Stimulated activated CD4-positive, alpha-beta T cell treated with anti-CD3 and anti-CD28 coated beads, Interleukin-12 subunit alpha, Interleukin-12 subunit beta, amount 100 ng/mL, for 24 hours (primary cell): Measurements from ENCODE around the gene SDK2.

Source experiments
- DNase-seq, 2 experiments: peaks; one replicate each; pipeline ENCODE4 v3.0.0-alpha.2; 2020; ENCODE audit warnings: low read depth in 2 of 2

The SDK2 gene

GRCh38 chr17:73506470-73507435 lies 137.5 kb downstream of the SDK2 start:
- no peak for DNase-seq

- no peak for DNase-seq
Observed at GRCh38 chr17:73503560-73503959, 140.7 kb downstream of the SDK2 start.

- DNase-seq, result no peak
Observed at GRCh38 chr17:73500414-73500999, 143.7 kb downstream of the SDK2 start.

GRCh38 chr17:73498886-73499554 lies 145.2 kb downstream of the SDK2 start:
- DNase-seq, result no peak

- no peak for DNase-seq
Observed at GRCh38 chr17:73498176-73498575, 146.1 kb downstream of the SDK2 start.

GRCh38 chr17:73497721-73498120 lies 146.5 kb downstream of the SDK2 start:
- DNase-seq, result no peak

GRCh38 chr17:73496232-73496631 lies 148.0 kb downstream of the SDK2 start:
- no peak for DNase-seq

GRCh38 chr17:73495641-73496040 lies 148.6 kb downstream of the SDK2 start:
- DNase-seq, result no peak

GRCh38 chr17:73494950-73495349 lies 149.3 kb downstream of the SDK2 start:
- no peak for DNase-seq

GRCh38 chr17:73493956-73494926 lies 150.0 kb downstream of the SDK2 start:
- no peak for DNase-seq

- DNase-seq, result no peak
Observed at GRCh38 chr17:73492821-73493814, 151.1 kb downstream of the SDK2 start.

GRCh38 chr17:73492125-73492820 lies 152.0 kb downstream of the SDK2 start:
- DNase-seq, result no peak

GRCh38 chr17:73491648-73492047 lies 152.6 kb downstream of the SDK2 start:
- DNase-seq, result no peak

- DNase-seq, result no peak
Observed at GRCh38 chr17:73490851-73491250, 153.4 kb downstream of the SDK2 start.

GRCh38 chr17:73489991-73490390 lies 154.3 kb downstream of the SDK2 start:
- DNase-seq, result no peak

GRCh38 chr17:73489333-73489732 lies 154.9 kb downstream of the SDK2 start:
- no peak for DNase-seq

- no peak for DNase-seq
Observed at GRCh38 chr17:73485130-73485529, 159.1 kb downstream of the SDK2 start.

- DNase-seq, result no peak
Observed at GRCh38 chr17:73482894-73483293, 161.4 kb downstream of the SDK2 start.

- DNase-seq, result no peak
Observed at GRCh38 chr17:73482251-73482716, 162.0 kb downstream of the SDK2 start.
